COLO668 (cell line): Measurements from ENCODE around the gene MMP14.

Source experiments
- DNase-seq: peaks from one replicate; lab custom pipeline; 2025; ENCODE audit not compliant: unreplicated experiment; lab: John Stamatoyannopoulos, UW

Gene MMP14

GRCh38 chr14:22883173-22883976 lies 47.0 kb downstream of the MMP14 start, which contains the start of gene REM2:
Gene REM2 (plus strand): TSS chr14:22883222. CDS start chr14:22883288, 66 bp downstream.
- peak; percentile 82 for DNase-seq

- no peak for DNase-seq
Observed at GRCh38 chr14:22884076-22884737, 47.8 kb downstream of the MMP14 start.

GRCh38 chr14:22884738-22885523 lies 48.5 kb downstream of the MMP14 start:
- peak; percentile 12 for DNase-seq

GRCh38 chr14:22885975-22886374 lies 49.6 kb downstream of the MMP14 start:
- no peak for DNase-seq

- DNase-seq, result peak; percentile 90
Observed at GRCh38 chr14:22886500-22887259, 50.3 kb downstream of the MMP14 start.

- peak; percentile 67 for DNase-seq
Observed at GRCh38 chr14:22887260-22887989, 51.0 kb downstream of the MMP14 start.

- DNase-seq, result no peak
Observed at GRCh38 chr14:22887990-22888378, 51.6 kb downstream of the MMP14 start.

GRCh38 chr14:22888662-22889061 lies 52.3 kb downstream of the MMP14 start:
- no peak for DNase-seq

- DNase-seq, result no peak
Observed at GRCh38 chr14:22890416-22890815, 54.0 kb downstream of the MMP14 start.

- DNase-seq, result no peak
Observed at GRCh38 chr14:22892488-22892887, 56.1 kb downstream of the MMP14 start.

GRCh38 chr14:22893706-22894105 lies 57.3 kb downstream of the MMP14 start:
- no peak for DNase-seq

GRCh38 chr14:22895402-22895801 lies 59.0 kb downstream of the MMP14 start:
- no peak for DNase-seq

- no peak for DNase-seq
Observed at GRCh38 chr14:22896356-22896755, 60.0 kb downstream of the MMP14 start.

GRCh38 chr14:22896760-22897159 lies 60.4 kb downstream of the MMP14 start:
- DNase-seq, result no peak

- DNase-seq, result no peak
Observed at GRCh38 chr14:22897357-22897756, 61.0 kb downstream of the MMP14 start.
